Liver (tissue), 9 donors: ENCODE results near the gene SLC2A10. TPM values are rescaled to one million over a fixed set of nuclear protein-coding genes. Genes with fewer than 3 reads are reported as not detected.
A peak's percentile ranks its signal among the peaks of the same experiment; 100 is the strongest.

Source experiments
- DNase-seq: peaks from one replicate; pipeline ENCODE4 v3.0.0-alpha.2; 2017; ENCODE audit warnings: low spot score
- H3K27ac ChIP-seq, 2 donors: one replicate each; pipeline ENCODE4 v1.7.0; 2013; ENCODE audit warnings: inconsistent platforms in 2 of 2, low read length in 2 of 2, control low read depth in 1 of 2, low read depth in 1 of 2, mild to moderate bottlenecking in 1 of 2
- H3K27me3 ChIP-seq, 4 donors: one replicate each; pipeline versions ENCODE4 v1.6.1 to v1.7.0; 2013; ENCODE audit warnings: low read length in 3 of 4, inconsistent platforms in 1 of 4, mild to moderate bottlenecking in 1 of 4, moderate library complexity in 1 of 4; ENCODE audit not compliant: control insufficient read depth in 4 of 4, insufficient read depth in 4 of 4
- H3K36me3 ChIP-seq, 4 donors: one replicate each; pipeline versions ENCODE4 v1.6.1 to v1.7.0; 2013; ENCODE audit warnings: low read length in 3 of 4, mild to moderate bottlenecking in 3 of 4, low read depth in 1 of 4, moderate library complexity in 1 of 4; ENCODE audit not compliant: control insufficient read depth in 4 of 4, insufficient read depth in 3 of 4
- H3K4me1 ChIP-seq, 4 donors: one replicate each; pipeline versions ENCODE4 v1.6.1 to v1.7.0; 2013; ENCODE audit warnings: low read length in 3 of 4, mild to moderate bottlenecking in 3 of 4, moderate library complexity in 1 of 4; ENCODE audit not compliant: control insufficient read depth in 4 of 4, insufficient read depth in 4 of 4
- H3K4me3 ChIP-seq, 3 donors: one replicate each; pipeline versions ENCODE4 v1.6.1 to v1.7.0; 2013; ENCODE audit warnings: low read length in 3 of 3, control low read depth in 1 of 3, low read depth in 1 of 3, mild to moderate bottlenecking in 1 of 3
- H3K9ac ChIP-seq, 2 donors: one replicate each; pipeline ENCODE4 v1.7.0; 2013; ENCODE audit warnings: low read length in 2 of 2, mild to moderate bottlenecking in 2 of 2, moderate library complexity in 2 of 2, control low read depth in 1 of 2, low read depth in 1 of 2
- H3K9me3 ChIP-seq, 4 donors: one replicate each; pipeline versions ENCODE4 v1.6.1 to v1.7.0; 2013; ENCODE audit warnings: low read length in 3 of 4; ENCODE audit not compliant: control insufficient read depth in 4 of 4
- FOXA2 ChIP-seq: IDR thresholded peaks from 2 replicates; pipeline ENCODE4 v1.6.1; 2016; ENCODE audit warnings: antibody characterized with exemption
- HNF4A ChIP-seq, 2 donors: conservative IDR thresholded peaks; 2 replicates each; pipeline ENCODE4 v1.6.1; 2016; ENCODE audit warnings: antibody characterized with exemption in 2 of 2, mild to moderate bottlenecking in 2 of 2
- JUND ChIP-seq, 2 donors: IDR thresholded peaks; 2 replicates each; pipeline ENCODE4 v1.6.1; 2016; ENCODE audit warnings: antibody characterized with exemption in 2 of 2
- RAD21 ChIP-seq, 2 donors: IDR thresholded peaks; 2 replicates each; pipeline ENCODE4 v1.6.1; 2016; ENCODE audit warnings: antibody characterized with exemption in 2 of 2, mild to moderate bottlenecking in 2 of 2
- RXRA ChIP-seq, 2 donors: IDR thresholded peaks; 2 replicates each; pipeline ENCODE4 v1.6.1; 2017 to 2018; ENCODE audit warnings: antibody characterized with exemption in 2 of 2, mild to moderate bottlenecking in 1 of 2
- SP1 ChIP-seq: IDR thresholded peaks from 2 replicates; pipeline ENCODE4 v1.6.1; 2018; ENCODE audit warnings: antibody characterized with exemption, mild to moderate bottlenecking
- TAF1 ChIP-seq: conservative IDR thresholded peaks from 2 replicates; pipeline ENCODE4 v1.6.1; 2016; ENCODE audit warnings: antibody characterized with exemption, mild to moderate bottlenecking
- YY1 ChIP-seq: IDR thresholded peaks from 2 replicates; pipeline ENCODE4 v1.6.1; 2016; ENCODE audit warnings: antibody characterized with exemption, mild to moderate bottlenecking
- WGBS: extraction: QIAGEN DNeasy Blood & Tissue Kit; methylation state at CpG from one replicate; pipeline ENCODE4 v1.1.7; 2013; 5-methylcytosine and 5-hydroxymethylcytosine counted together
- polyA plus RNA-seq, 2 donors: library from polyadenylated mRNA; stranded (reverse) in 1 of 2; unstranded in 1 of 2; fragments of 200-250 nt in 1 of 2; fragments of >200 nt in 1 of 2; fragmentation: Nextera tagmentation in 1 of 2; extraction: Ambion mirVana in 1 of 2; gene quantifications; one replicate each; pipeline versions ENCODE4 v1.2.1 to v1.2.3, GENCODE V29; 2013 to 2015
- total RNA-seq, 2 donors: library from RNA; depleted of rRNA; stranded (reverse); fragments of >200 nt; gene quantifications; one replicate each; pipeline ENCODE4 v1.2.3, GENCODE V29; 2014
- TF ChIP-seq, protein P1 (sequence below): fragments of 150-350 bp; IDR thresholded peaks from 2 replicates; pipeline ENCODE4 v1.5.1; 2017; ENCODE audit warnings: improper control_type of control experiment, low read depth, low read length; ENCODE audit not compliant: missing input control
- TF ChIP-seq, protein P2 (sequence below): IDR thresholded peaks from 2 replicates; pipeline ENCODE4 v1.6.1; 2016; ENCODE audit warnings: antibody characterized with exemption, mild to moderate bottlenecking
- TF ChIP-seq, protein P3 (sequence below): IDR thresholded peaks from 2 replicates; pipeline ENCODE4 v1.6.1; 2016; ENCODE audit warnings: antibody characterized with exemption
- donor health status: healthy.
- donor health status: healthy.
- donor health status: healthy.
- donor health status: healthy.
- donor health status: healthy.

SLC2A10 gene
- total and polyA plus RNA-seq, 4 donors = 8.0 to 79.7 (median 26.7) TPM

DNA sequence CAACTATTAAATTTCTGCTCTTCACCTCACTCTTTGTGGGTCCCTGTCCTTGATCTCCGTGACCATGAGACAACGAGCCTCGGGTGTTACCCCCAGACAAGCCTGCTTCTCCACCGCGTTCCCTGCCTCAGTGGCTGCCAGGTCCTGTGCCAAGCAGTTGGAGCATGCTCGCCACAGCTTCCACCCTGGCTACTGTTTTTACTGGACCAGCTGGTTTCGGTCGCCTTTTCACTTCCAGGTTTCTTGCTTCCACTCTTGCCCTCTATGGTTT is 25.8 kb upstream of the SLC2A10 start:
- Histone ChIP-seq H3K9ac (no peak overlapping the region), H3K4me1 (peaks cover 6 to 42% (median 25%) of the 10 kb centered on the region in 4 donors), H3K27ac (no peak overlapping the region), H3K27me3 (no peaks in the 10 kb centered on the region), H3K36me3 (peaks cover 0 to 7% (median 4%) of the 10 kb centered on the region in 4 donors), H3K4me3 (peak overlapping the region in 2 of 3 donors; percentile 40 to 49), H3K9me3 (no peaks in the 10 kb centered on the region)
- no peak for DNase-seq
- TF ChIP-seq RXRA (IDR thresholded peaks at IDR 0.05) = no peak
- TF ChIP-seq SP1 = no peak
- TF ChIP-seq, protein P1, sequence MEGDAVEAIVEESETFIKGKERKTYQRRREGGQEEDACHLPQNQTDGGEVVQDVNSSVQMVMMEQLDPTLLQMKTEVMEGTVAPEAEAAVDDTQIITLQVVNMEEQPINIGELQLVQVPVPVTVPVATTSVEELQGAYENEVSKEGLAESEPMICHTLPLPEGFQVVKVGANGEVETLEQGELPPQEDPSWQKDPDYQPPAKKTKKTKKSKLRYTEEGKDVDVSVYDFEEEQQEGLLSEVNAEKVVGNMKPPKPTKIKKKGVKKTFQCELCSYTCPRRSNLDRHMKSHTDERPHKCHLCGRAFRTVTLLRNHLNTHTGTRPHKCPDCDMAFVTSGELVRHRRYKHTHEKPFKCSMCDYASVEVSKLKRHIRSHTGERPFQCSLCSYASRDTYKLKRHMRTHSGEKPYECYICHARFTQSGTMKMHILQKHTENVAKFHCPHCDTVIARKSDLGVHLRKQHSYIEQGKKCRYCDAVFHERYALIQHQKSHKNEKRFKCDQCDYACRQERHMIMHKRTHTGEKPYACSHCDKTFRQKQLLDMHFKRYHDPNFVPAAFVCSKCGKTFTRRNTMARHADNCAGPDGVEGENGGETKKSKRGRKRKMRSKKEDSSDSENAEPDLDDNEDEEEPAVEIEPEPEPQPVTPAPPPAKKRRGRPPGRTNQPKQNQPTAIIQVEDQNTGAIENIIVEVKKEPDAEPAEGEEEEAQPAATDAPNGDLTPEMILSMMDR = no peak
- TF ChIP-seq FOXA2 = no peak
- TF ChIP-seq RAD21 (IDR thresholded peaks at IDR 0.05) = no peak
- TF ChIP-seq, protein P2, sequence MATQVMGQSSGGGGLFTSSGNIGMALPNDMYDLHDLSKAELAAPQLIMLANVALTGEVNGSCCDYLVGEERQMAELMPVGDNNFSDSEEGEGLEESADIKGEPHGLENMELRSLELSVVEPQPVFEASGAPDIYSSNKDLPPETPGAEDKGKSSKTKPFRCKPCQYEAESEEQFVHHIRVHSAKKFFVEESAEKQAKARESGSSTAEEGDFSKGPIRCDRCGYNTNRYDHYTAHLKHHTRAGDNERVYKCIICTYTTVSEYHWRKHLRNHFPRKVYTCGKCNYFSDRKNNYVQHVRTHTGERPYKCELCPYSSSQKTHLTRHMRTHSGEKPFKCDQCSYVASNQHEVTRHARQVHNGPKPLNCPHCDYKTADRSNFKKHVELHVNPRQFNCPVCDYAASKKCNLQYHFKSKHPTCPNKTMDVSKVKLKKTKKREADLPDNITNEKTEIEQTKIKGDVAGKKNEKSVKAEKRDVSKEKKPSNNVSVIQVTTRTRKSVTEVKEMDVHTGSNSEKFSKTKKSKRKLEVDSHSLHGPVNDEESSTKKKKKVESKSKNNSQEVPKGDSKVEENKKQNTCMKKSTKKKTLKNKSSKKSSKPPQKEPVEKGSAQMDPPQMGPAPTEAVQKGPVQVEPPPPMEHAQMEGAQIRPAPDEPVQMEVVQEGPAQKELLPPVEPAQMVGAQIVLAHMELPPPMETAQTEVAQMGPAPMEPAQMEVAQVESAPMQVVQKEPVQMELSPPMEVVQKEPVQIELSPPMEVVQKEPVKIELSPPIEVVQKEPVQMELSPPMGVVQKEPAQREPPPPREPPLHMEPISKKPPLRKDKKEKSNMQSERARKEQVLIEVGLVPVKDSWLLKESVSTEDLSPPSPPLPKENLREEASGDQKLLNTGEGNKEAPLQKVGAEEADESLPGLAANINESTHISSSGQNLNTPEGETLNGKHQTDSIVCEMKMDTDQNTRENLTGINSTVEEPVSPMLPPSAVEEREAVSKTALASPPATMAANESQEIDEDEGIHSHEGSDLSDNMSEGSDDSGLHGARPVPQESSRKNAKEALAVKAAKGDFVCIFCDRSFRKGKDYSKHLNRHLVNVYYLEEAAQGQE = no peak
- TF ChIP-seq TAF1 = no peak
- TF ChIP-seq JUND (IDR thresholded peaks at IDR 0.05) = no peak
- WGBS = 61% methylated on average over 8 of the region's 8 CpGs

DNA sequence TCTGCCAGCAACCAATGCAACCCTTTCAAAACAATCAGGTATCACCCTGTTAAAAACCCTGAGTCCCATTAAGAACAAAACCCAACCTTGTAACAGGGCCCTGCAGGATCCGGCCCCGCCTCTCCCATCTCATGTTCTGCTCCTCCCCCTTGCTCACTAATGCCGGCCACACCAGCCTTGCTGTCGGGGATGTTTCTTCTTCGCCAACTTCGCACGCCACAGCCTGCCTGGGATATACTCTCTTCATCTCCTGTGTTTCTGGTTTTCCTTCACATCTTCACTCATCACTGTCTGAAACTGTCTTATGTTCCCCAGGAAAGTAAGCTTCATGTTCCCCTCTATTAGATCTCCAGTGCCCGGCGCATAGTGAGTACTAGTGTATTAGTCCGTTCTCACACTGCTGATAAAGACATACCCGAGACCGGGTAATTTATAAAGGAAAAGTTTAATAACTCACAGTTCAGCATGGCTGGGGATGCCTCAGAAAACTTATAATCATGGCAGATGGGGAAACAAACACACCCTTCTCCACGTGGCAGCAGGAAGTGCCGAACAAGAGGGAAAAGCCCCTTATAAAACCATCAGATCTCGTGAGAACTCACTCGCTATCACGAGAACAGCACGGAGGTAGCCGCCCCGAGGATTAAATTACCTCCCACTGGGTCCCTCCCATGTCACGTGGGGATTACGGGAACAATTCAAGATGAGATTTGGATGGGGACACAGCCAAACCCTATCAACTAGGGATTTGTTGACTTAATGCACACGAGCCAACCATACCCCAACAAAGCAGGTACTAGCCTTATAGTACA is 25.3 kb upstream of the SLC2A10 start:
- Histone ChIP-seq H3K9me3 (no peaks in the 10 kb centered on the region), H3K9ac (no peak overlapping the region), H3K4me1 (peaks cover 6 to 42% (median 26%) of the 10 kb centered on the region in 4 donors), H3K36me3 (peaks cover 0 to 7% (median 4%) of the 10 kb centered on the region in 4 donors), H3K27ac (peak overlapping the region; percentile 5 to 63), H3K27me3 (no peaks in the 10 kb centered on the region), H3K4me3 (peak overlapping the region; percentile 40 to 69 (median 49))
- TF ChIP-seq, protein P3, sequence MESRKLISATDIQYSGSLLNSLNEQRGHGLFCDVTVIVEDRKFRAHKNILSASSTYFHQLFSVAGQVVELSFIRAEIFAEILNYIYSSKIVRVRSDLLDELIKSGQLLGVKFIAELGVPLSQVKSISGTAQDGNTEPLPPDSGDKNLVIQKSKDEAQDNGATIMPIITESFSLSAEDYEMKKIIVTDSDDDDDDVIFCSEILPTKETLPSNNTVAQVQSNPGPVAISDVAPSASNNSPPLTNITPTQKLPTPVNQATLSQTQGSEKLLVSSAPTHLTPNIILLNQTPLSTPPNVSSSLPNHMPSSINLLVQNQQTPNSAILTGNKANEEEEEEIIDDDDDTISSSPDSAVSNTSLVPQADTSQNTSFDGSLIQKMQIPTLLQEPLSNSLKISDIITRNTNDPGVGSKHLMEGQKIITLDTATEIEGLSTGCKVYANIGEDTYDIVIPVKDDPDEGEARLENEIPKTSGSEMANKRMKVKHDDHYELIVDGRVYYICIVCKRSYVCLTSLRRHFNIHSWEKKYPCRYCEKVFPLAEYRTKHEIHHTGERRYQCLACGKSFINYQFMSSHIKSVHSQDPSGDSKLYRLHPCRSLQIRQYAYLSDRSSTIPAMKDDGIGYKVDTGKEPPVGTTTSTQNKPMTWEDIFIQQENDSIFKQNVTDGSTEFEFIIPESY = peak; percentile 98
- TF ChIP-seq TAF1 (peak; percentile 72), YY1 (peak; percentile 55), HNF4A (conservative IDR thresholded peaks at IDR 0.05) (no peak)
- 51% methylated on average over 23 of the region's 23 CpGs for WGBS
- DNase-seq = no peak
